GM12892 (cell line): Measurements from ENCODE around the gene HIVEP2.

Source experiments
- POLR2AphosphoS5 ChIP-seq: IDR thresholded peaks from 2 replicates; pipeline ENCODE4 v1.6.1; 2011; ENCODE audit warnings: low read depth, low read length, control low read depth
- TAF1 ChIP-seq: IDR thresholded peaks from 2 replicates; pipeline ENCODE4 v1.6.1; 2011; ENCODE audit warnings: low read depth, mild to moderate bottlenecking, control low read depth, low read length, borderline replicate concordance

DNA sequence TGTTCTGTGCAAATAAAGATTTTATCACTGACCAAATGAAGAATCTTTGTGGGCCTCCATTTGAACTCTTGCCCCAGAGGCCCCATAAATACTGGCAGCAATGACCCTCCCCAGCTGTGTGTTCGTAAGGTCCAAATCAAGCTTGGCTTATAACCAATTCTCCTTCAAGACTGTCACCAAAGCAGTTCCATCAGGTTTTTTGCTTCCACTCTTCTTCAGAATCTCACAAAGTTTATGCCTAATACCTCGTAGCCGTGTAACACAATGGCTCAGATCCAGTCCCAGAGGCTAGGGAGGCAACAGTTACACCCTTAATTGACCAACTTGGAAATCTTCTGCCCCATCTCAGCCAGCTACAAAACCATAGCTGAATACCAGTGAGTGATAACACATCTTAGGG, 120.5 kb downstream of the HIVEP2 start:
- TF ChIP-seq TAF1 (no peak), POLR2AphosphoS5 (no peak)
